Spinal cord (tissue), 10 donors: Measurements from ENCODE around the gene CARS1. TPM values are rescaled to one million over a fixed set of nuclear protein-coding genes. Genes with fewer than 3 reads are reported as not detected.

Source experiments
- DNase-seq, 6 donors: peaks; one replicate each; pipeline versions ENCODE4 v3.0.0 to v3.0.0-alpha.2; 2013 to 2015; ENCODE audit warnings: low spot score in 6 of 6, low read depth in 4 of 6
- H3K27ac ChIP-seq: one replicate; pipeline ENCODE4 v1.5.1; 2013; ENCODE audit warnings: low read depth, low read length, control low read depth
- H3K27me3 ChIP-seq: one replicate; pipeline ENCODE4 v1.6.1; 2013; ENCODE audit warnings: low read length; ENCODE audit not compliant: control insufficient read depth, insufficient read depth
- H3K36me3 ChIP-seq: one replicate; pipeline ENCODE4 v1.6.1; 2013; ENCODE audit warnings: low read length; ENCODE audit not compliant: control insufficient read depth, insufficient read depth
- H3K4me1 ChIP-seq: one replicate; pipeline ENCODE4 v1.6.1; 2013; ENCODE audit warnings: low read length; ENCODE audit not compliant: control insufficient read depth, insufficient read depth
- H3K4me3 ChIP-seq: one replicate; pipeline ENCODE4 v1.5.1; 2013; ENCODE audit warnings: low read depth, low read length, control low read depth
- H3K9me3 ChIP-seq: one replicate; pipeline ENCODE4 v1.6.1; 2013; ENCODE audit warnings: low read length; ENCODE audit not compliant: control insufficient read depth, insufficient read depth
- WGBS: methylation state at CpG from one replicate; pipeline ENCODE4 v1.1.5; 2013; ENCODE audit warnings: missing lambda C conversion rate; ENCODE audit not compliant: insufficient coverage; 5-methylcytosine and 5-hydroxymethylcytosine counted together
- polyA plus RNA-seq, 2 donors: library from polyadenylated mRNA; unstranded; fragments of 120-200 nt; gene quantifications; one replicate each; pipeline ENCODE4 v1.2.1, GENCODE V29; 2013; ENCODE audit not compliant: insufficient read length in 2 of 2
- total RNA-seq, 2 donors: library from RNA; depleted of rRNA in 1 of 2; stranded (reverse); fragments of 120-200 nt in 1 of 2; fragments of >200 nt in 1 of 2; gene quantifications; one replicate each; pipeline versions ENCODE4 v1.2.3 to v1.2.4, GENCODE V29; 2013 to 2014
- donor health status: healthy.

Gene CARS1
- total and polyA plus RNA-seq, 4 donors: 28.5 to 54.6 (median 44.3) TPM

DNA sequence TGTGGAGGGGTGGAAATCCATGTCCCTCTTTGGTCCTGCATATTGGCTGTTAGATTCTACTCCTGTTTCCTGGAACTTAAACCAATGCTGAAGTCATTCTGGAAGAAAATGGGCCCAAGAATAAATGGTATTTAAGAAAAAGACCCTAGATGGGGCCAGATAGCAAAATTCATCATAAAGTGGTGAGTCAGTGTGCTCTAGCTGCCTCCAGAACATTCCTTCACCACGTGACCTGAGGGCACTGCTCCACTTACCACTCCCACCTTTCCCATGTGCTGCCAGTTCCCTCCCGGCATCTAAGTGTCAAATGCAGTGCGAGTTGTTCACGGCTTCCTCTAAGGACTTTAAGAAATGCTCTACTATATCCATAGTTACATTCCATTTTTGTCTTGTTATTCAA is 34.2 kb downstream of the CARS1 start:
- Histone ChIP-seq H3K4me1 (no peaks in the 10 kb centered on the region), H3K36me3 (peaks cover 55% of the 10 kb centered on the region), H3K27ac (no peak overlapping the region), H3K9me3 (no peaks in the 10 kb centered on the region), H3K27me3 (no peaks in the 10 kb centered on the region), H3K4me3 (no peak overlapping the region)
- DNase-seq: no peak
- WGBS: 91% methylated on average over 4 of the region's 4 CpGs

DNA sequence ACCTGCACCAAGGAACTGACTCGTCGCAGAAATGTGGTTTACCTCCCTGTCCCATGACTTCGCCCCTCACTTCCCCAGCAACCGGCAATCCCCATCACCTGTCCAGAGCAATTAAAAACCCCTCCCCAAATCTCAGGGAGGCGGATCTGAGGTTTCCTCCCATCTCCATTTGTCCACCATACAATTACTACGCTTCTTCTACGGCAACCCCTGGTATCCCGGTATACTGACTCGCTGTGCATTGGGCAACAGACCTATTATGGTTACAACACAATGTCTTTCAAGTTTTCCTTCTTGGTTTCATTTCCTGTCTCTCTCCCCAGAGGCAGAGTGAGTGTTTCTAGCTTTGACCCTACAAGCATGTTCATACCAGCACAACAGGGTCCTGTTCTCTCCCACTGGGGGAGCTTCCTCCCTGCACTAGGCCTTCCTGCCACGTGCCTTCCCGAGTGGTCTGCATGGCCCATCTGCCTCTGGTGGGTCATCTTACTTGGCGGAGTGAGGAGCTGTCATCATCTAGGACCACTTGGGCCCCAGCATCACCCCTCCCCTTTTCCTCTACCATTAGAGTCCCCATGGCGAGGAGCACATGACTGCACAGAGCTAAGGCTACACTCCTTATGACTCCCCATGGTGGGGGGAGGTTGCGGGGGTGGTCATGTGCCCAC is 34.8 kb downstream of the CARS1 start:
- DNase-seq: peak in 1 of 6 donors; percentile 25
- 85% methylated on average over 13 of the region's 14 CpGs for WGBS
- H3K36me3 ChIP-seq: peaks cover 53% of the 10 kb centered on the region

DNA sequence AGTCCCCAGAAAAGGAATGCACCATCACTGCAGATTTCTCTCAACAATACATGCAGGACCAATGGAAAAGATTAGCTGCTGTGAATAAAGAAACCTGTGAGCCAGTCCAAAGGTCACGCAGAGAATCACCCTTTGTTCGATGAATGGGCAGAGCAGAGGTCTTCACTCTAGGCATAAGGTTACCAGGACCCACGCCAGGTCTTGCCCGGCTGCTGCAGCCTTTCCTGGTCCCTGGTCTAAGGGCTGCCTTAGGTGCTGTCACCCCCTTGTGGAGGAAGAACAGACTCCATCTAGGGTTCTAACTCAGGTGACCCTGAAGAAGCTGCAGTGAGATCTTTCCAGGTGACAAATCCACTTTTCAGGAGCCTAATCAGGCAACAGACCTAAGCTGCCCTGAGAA is 36.1 kb downstream of the CARS1 start:
- H3K27me3 ChIP-seq: no peaks in the 10 kb centered on the region
- H3K36me3 ChIP-seq: peaks cover 55% of the 10 kb centered on the region
- 37% methylated on average over 3 of the region's 4 CpGs for WGBS
- H3K9me3 ChIP-seq: no peaks in the 10 kb centered on the region
- peak in 2 of 6 donors; percentile 33 to 44 for DNase-seq
- no peak overlapping the region for H3K27ac ChIP-seq
- no peak overlapping the region for H3K4me3 ChIP-seq
- H3K4me1 ChIP-seq: no peaks in the 10 kb centered on the region

More for the DNA sequence above, 34.8 kb downstream of the CARS1 start:
- no peaks in the 10 kb centered on the region for H3K9me3 ChIP-seq
- H3K27ac ChIP-seq: peak overlapping the region; percentile 6
- H3K27me3 ChIP-seq: no peaks in the 10 kb centered on the region
- H3K4me1 ChIP-seq: no peaks in the 10 kb centered on the region
- H3K4me3 ChIP-seq: no peak overlapping the region

DNA sequence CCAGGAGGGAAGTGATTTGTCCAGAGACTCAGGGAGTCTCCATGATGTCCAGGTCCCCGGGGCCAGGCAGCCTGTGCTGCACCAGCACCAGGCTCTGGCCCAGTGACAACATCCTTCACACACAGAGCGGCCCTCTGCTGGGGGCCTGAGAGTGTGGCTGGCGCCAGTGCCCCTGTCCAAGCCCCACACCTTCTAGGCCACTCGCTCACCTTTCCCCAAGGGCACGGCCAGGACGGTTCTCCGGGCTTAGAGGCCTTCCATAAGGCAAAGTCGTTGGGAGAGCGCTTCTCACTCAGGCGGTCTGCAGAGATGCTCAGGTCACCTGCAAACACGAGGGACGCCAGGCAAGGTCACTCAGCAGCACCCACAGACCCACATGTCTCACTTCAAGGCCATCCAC is 37.2 kb downstream of the CARS1 start:
- Histone ChIP-seq H3K27ac (no peak overlapping the region), H3K4me3 (no peak overlapping the region), H3K36me3 (peaks cover 58% of the 10 kb centered on the region), H3K27me3 (no peaks in the 10 kb centered on the region), H3K9me3 (no peaks in the 10 kb centered on the region), H3K4me1 (peaks cover 2% of the 10 kb centered on the region)
- no peak for DNase-seq
- WGBS: 95% methylated on average over 10 of the region's 12 CpGs

DNA sequence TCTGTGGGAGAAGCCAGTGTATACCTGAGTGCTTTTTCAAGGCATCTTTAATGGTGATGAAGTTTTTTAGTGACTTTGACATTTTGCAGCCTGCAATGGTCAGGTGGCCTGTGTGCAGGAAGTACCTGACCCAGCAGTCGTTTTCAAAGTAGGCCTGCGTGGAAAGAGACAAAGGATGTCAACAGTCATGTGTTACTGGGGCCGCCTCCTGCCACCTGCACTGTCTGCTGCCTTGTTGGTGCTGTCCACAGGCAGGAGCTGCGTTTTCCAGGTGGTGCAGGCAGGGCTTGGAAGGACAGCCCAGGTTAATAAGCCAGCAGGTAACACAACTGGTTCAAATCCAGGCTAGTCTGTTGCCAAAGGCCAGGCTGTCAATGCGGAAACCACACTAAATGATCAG is 38.6 kb downstream of the CARS1 start:
- no peak for DNase-seq
- Histone ChIP-seq H3K27ac (no peak overlapping the region), H3K27me3 (no peaks in the 10 kb centered on the region), H3K4me1 (peaks cover 10% of the 10 kb centered on the region), H3K4me3 (no peak overlapping the region), H3K36me3 (peaks cover 66% of the 10 kb centered on the region), H3K9me3 (no peaks in the 10 kb centered on the region)
- 80% methylated on average over 5 of the region's 5 CpGs for WGBS

DNA sequence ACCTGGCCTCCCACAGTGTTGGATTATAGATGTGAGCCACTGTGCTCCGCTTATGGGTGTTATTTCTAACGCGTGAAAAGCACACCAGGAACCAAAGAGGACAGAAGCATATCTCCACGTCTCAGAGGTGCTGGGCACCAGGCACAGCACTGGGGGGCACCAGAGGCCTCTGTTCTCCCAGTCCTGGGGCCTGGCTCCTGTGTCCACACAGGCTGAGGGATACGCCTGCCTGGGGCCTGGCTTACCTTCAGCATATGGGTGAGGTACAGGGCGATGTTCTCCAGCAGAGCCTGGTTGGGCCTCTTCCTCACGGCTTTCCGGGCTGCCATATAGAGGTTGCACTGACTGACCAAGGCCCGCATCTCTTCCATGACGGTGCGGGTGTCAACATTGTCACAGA is 40.4 kb downstream of the CARS1 start:
- no peak for DNase-seq
- Histone ChIP-seq H3K27ac (no peak overlapping the region), H3K9me3 (no peaks in the 10 kb centered on the region), H3K27me3 (no peaks in the 10 kb centered on the region), H3K4me1 (peaks cover 10% of the 10 kb centered on the region), H3K36me3 (peaks cover 80% of the 10 kb centered on the region), H3K4me3 (no peak overlapping the region)
- whole genome bisulfite sequencing: 90% methylated on average over 11 of the region's 11 CpGs

DNA sequence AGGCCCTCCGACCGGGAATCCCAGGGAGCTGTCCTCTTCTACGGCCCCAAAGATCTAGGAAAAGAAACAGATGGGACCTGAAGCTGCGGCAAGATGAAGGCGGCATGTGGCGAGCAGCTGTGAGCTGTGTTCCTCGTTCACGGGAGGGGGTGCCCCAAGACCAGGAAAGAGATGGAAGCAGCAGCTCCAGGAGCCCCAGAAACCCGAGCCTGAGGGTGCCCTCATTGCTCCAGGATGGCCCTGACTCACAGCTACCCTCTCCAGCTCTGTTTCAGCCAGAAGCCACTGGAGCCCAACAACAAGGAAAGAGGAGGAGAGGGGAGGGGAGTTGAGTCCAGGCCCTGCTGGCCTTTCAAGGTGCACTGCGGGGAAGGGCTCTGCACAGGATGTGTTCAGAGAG is 41.4 kb downstream of the CARS1 start:
- no peak overlapping the region for H3K4me3 ChIP-seq
- 85% methylated on average over 9 of the region's 10 CpGs for WGBS

DNA sequence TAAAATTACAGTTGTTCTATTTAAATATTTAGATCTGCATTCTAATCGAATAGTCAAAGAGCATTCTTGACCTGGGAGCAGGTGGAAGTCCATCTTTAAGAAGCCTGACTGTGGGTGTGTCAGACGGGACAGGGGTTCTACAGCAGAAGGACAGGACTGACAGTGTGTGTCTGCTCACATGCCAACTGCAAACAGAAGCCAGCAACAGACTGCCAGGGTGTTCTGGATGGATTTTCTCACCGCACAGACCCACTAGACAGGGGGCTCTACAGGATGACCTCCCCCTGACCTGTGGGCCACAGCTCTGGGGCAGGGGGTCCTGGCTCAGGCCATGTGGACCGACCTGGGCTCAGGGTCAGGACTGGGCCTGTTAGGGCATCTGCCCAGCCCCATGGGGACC is 42.3 kb downstream of the CARS1 start:
- Histone ChIP-seq H3K27me3 (no peaks in the 10 kb centered on the region), H3K27ac (no peak overlapping the region), H3K4me3 (no peak overlapping the region), H3K36me3 (peaks cover 93% of the 10 kb centered on the region), H3K9me3 (no peaks in the 10 kb centered on the region), H3K4me1 (peaks cover 10% of the 10 kb centered on the region)
- DNase-seq: no peak
- 84% methylated on average over 4 of the region's 4 CpGs for WGBS

More for the DNA sequence above, 41.4 kb downstream of the CARS1 start:
- H3K27ac ChIP-seq: no peak overlapping the region
- peaks cover 10% of the 10 kb centered on the region for H3K4me1 ChIP-seq
- no peaks in the 10 kb centered on the region for H3K27me3 ChIP-seq
- no peaks in the 10 kb centered on the region for H3K9me3 ChIP-seq
- peaks cover 91% of the 10 kb centered on the region for H3K36me3 ChIP-seq
- no peak for DNase-seq

DNA sequence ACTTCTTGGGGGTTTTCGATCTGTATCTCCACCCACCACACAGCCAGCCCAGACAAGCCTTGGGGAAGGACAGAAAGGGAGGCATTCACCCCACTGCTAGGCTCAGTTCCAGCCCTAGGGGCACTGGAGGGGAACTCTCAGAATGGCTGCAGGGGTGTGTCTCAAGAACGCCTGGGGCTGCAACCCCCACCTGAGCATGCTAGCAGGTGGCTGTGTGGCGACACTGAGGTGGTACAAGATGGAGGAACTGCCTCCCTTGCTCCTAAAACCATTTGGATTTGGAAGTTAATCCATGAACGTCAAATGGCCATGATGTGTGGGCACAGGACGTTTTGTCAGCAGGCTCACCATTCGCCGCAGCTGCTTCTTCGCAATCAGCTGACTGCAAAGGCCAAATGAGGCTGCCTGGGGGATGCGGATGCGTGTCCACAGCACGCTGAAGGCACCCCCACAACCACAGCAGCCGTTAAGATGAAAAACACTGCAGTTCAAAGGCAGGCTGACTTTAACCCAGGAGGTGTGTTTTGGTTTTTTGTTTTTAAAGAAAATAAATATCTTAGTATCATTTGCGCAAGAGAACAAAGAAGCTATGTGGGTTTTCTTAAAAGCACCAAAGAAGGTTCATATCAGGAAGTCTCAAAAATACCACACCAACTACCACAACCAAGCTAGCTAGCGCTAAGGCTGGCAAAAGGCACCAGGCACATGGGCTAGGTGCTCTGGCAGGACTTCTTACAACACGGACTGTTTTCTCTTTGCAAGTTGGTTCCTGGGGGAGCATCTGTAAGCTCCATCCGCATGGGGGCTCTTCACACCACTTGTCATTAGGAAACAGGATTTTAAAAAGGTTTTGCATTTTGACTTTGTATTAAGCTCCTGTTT is 42.9 kb downstream of the CARS1 start:
- Histone ChIP-seq H3K27ac (no peak overlapping the region), H3K4me3 (no peak overlapping the region), H3K27me3 (no peaks in the 10 kb centered on the region), H3K36me3 (peaks cover 93% of the 10 kb centered on the region), H3K4me1 (peaks cover 10% of the 10 kb centered on the region), H3K9me3 (no peaks in the 10 kb centered on the region)
- 63% methylated on average over 8 of the region's 16 CpGs for WGBS
- DNase-seq: no peak
